Stimulated activated CD8-positive, alpha-beta memory T cell treated with anti-CD3 and anti-CD28 coated beads, Interleukin-4, amount 100 ng/mL, for 4 hours (primary cell): ENCODE measurements around the gene APCDD1L.
"Not testable (repeated sequence)": the region's sequence is repeated elsewhere in the genome, so short reads cannot be mapped to it uniquely, and the experiment has no call there.

Experiments used
- DNase-seq, 2 donors: peaks; one replicate each; pipeline ENCODE4 v3.0.0-alpha.2; 2020; ENCODE audit warnings: low read depth in 2 of 2, low spot score in 1 of 2

APCDD1L gene

DNA sequence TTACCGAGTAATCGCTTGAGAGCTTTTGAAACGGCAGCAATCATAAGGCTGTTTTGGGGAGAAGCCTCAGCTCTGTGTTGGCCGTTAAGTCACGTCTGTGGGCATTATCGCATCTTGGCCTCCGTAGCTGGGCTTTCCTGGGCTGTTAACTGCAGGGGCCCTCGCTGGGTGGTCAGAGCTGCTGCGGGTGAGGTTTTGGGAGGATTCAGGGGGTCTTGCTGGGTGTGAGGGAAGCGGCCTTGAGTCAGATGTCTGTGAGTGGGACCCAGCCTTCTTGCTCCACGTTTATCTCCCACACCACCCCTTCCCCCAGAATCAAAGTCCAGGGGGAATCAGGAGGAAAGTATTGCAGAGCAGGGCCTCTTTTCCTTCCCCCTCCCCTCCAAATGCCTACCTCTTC, 3.2 kb upstream of the APCDD1L start:
- DNase-seq, result no peak

- DNase-seq, result no peak
Observed at GRCh38 chr20:58514321-58515232, 622 bp downstream of the APCDD1L start.

- DNase-seq, result no peak
Observed at GRCh38 chr20:58513580-58514285, 1.5 kb downstream of the APCDD1L start.

- no peak for DNase-seq
Observed at GRCh38 chr20:58512808-58513552, 2.2 kb downstream of the APCDD1L start.

- no peak for DNase-seq
Observed at GRCh38 chr20:58511861-58512260, 3.3 kb downstream of the APCDD1L start.

DNA sequence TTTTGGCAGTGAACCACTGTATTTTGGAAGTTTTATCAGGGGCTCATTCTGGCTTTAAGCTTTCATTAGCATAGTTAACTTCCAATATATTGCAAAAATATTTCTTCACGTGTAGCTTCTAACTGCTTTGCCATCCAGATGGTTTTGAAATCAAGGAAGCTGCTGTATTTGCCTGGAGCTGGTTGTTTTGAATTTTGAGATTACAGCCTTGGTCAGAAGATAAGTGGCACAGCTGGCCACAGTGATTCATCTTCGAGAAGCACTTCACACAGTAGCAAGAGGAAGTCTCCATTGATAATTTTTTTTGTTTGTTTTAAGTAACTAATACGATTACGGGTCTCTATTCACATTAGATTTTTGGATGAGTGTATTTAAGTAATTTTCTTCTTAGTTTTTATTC, 3.8 kb downstream of the APCDD1L start:
- no peak for DNase-seq

DNA sequence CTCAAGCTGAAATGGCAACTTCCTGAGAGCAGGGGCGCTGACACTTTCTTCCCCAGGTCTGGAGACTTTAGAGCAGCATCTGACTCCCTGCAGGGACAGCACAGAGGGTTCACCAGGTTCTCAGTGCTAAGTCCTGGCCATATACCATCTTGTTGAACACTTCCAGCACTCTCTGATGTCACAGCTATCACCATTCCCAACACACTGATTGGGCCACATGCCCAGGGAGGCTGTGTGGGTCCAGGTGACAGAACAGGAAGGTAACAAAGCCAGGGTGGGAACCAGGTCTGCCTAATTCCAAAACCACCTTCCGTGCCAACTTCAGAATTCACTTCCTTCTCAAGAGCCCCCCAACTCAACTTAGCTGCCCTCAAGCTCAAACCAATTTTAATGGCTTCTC, 4.3 kb downstream of the APCDD1L start:
- DNase-seq, result no peak

GRCh38 chr20:58508762-58509395, 6.3 kb downstream of the APCDD1L start:
- DNase-seq, result no peak

GRCh38 chr20:58506999-58507398, 8.2 kb downstream of the APCDD1L start:
- not testable (repeated sequence) for DNase-seq

DNA sequence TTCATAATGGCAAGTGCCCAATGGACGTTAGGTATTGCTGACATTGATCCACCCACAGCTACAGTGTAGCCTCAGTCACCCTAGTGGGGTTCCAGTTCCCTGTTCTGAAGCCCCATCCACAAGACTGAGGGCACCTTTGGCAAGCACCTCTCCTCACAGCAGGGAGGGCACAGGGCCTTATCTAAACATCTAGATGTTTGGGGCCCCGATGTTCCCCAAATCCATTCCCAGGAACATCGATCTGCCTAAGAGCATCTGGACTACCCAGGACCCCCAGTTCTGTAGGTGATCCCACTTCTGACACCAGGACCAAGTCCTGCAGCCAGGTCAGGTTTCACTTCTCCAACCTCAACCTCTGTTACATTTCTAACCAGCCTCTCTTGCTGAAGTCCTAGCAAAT, 10.6 kb downstream of the APCDD1L start:
- no peak for DNase-seq

GRCh38 chr20:58503668-58504067, 11.5 kb downstream of the APCDD1L start:
- DNase-seq, result no peak

- DNase-seq, result no peak
Observed at GRCh38 chr20:58500256-58500655, 14.9 kb downstream of the APCDD1L start.

- no peak for DNase-seq
Observed at GRCh38 chr20:58498470-58499068, 16.6 kb downstream of the APCDD1L start.

DNA sequence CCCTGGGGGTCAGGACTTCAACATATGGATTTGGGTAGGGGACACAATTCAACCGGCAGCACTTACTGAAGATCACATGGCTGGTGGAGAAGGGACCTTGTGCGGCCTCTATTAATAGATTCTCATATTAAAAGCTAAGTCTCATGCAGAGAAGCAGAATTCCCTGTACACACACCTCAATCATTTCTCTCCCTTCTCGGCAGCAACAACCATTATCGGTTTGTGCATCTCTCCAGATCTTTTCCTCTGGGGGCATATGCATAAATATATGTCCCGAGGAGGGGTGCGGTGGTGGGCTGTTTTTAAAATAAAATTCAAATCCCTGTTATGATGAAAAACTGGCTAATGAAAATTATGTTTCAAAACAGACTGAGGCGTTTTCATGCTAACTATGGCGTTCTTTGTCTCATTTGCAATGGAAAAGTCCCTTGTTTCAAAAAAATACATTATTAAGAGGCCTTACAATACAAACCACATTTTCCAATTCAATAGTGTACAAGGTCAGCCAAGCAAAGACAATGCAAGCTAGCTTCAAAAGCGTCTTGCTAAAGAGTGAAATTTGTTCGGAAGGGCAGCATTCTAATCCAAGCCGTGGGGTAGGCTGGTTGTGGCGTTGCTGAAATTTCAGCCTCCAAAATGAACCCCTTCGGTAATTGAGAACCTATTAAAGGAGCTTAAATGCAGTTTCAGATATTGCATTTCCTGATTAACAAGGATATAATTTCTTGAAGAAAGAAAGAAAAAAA, 17.3 kb downstream of the APCDD1L start:
- DNase-seq, result no peak

DNA sequence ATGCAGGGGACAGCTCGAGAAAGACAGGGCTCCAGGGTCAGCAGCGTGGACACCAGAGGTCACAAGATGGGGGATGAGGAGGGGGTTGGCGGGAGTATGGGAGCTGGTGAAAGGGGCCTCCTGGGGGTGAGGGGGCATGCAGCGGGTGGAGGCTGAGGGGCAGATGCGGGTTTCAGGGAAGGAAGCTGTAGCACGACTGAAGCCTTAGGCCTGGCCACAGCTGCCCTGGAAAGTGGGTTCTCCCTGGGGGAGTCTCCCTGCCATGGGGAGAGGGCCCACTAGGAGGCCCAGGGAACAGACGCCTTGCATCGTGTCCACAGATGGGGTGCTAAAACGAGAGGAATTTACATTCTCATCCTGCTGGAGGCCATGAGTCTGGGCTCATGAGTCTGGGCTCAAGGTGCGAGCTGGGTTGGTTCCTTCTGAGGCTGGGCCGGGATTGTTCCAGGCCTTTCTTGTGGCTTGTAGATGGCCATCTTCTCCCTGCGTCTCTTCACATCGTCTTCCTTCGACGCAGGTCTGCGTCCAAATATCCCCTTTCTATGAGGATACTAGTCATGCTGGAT, 18.0 kb downstream of the APCDD1L start:
- no peak for DNase-seq

- DNase-seq, result no peak
Observed at GRCh38 chr20:58496429-58496769, 18.8 kb downstream of the APCDD1L start.

DNA sequence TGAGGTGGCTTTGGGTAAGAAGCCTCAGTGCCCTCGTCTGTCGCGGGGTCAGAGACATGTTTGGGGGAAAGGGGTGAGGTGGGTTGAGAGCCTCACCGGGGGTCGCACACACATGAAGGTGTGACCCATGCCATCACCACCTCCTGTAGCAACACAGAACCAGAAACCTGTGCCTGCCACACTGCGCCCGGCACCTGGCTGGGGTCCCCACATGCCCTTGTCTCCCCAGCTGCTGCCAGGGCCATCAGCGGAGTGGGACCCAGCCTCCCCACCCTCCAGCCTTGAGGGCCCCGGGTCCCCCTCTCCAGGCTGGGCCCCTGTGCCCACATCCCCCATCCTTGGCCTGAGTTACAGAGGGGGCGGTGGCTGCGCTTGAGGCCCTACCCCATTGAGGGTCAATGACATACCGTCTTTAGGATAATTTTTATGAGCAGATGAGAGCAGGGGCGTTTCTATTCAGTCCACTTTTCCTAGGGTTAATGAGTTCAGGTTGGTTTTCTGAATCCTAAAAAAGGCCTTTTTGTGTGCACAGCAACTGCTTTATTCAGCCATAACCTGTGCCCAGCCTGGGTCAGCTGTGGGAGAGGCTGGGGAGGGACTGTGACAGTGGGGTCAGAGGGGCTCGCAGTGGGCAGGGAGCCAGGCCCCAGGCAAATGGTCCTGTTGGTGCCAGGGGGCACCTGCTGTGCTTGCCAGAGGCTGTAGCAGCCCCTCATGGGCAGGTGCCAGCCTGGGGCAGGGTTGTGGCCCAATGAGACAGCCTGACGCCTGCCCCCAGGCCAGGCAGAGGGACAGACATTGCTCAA, 19.4 kb downstream of the APCDD1L start:
- no peak for DNase-seq

DNA sequence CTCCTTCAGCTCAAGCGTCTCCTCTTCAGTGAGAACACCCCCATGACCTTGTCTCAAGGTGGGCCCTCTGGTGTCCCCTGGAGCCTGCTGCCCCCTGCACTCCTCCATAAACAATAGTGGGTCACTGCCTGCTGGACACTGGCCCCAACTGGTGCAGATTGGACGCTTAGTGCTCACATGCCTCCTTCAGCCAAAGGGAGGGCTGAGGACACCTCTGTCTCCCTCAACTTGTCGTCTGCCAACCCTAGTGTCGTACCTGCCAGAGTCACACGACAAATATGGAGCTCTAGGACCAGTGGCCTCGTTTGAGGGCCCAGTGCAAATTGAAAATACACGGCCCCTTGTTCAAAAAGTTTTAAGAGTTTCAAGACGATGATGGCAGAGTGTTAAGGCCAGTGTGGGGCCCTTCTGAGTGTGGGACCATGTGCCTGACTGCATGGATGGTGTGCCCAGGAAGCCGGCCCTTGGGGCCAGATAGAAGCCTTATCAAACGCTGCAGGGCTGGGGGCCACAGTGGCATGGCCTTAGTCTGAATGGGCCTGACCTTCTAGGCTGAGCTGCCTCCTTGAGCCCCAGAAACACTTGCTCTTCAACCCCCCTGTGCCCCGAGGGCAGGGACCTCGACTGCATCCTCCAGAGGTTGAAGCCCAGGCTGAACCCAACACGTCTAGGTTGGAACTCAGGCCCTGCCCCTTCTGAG, 20.1 kb downstream of the APCDD1L start:
- DNase-seq, result no peak
